ENCODE measurements around the gene IFITM5.
A peak's percentile ranks its signal among the peaks of the same experiment; 100 is the strongest.
"Not testable (repeated sequence)": the region's sequence is repeated elsewhere in the genome, so short reads cannot be mapped to it uniquely, and the experiment has no call there.

IFITM5 gene

DNA sequence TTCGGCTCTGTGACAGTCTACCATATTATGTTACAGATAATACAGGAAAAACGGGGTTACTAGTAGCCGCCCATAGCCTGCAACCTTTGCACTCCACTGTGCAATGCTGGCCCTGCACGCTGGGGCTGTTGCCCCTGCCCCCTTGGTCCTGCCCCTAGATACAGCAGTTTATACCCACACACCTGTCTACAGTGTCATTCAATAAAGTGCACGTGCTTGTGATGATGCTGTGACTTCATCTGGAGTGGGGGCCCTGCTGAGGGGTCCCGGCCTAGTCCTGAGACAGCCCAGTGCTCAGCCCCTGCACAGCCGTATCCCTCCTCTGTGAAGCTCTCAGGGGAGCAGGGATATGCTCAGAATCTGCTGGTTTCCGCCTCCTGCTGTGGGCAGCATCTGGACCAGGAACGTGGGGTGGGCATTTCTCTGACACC, 15.7 kb upstream of the IFITM5 start:
- Histone ChIP-seq H3K36me3 (ENCODE audit: control insufficient read depth, low read depth, low read length) (no peaks in the 10 kb centered on the region), H3K4me1 (ENCODE audit: control insufficient read depth, low read depth, low read length) (peaks cover 42% of the 10 kb centered on the region), H3K27me3 (ENCODE audit: control insufficient read depth, insufficient read depth, low read length) (peaks cover 35% of the 10 kb centered on the region), H3K27ac (ENCODE audit: low read length) (no peak overlapping the region), H3K9me3 (ENCODE audit: control insufficient read depth, low read depth, low read length) (no peaks in the 10 kb centered on the region), H3K9ac (ENCODE audit: low read length) (peak overlapping the region; percentile 38), H3K4me3 (ENCODE audit: low read length) (peak overlapping the region; percentile 86)

DNA sequence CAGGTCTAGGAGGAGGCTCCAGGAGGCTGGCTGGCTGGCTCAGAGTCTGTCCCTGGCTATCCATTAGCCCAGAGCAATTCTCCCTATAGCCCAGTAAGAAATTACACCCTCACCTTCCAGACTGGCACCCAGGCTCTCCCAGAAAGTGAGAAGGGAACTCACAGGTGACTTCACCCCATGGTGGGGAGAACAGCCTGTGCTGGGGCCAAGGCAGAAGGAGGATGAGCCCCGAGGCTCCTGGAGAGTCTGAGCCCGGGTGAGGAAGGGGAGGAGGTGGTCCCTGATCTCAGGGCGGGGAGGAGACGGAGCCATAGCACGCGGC, 15.2 kb upstream of the IFITM5 start:
- peak overlapping the region; percentile 54 for H3K9ac ChIP-seq (ENCODE audit: low read length)
- peaks cover 46% of the 10 kb centered on the region for H3K4me1 ChIP-seq (ENCODE audit: control insufficient read depth, low read depth, low read length)
- peaks cover 35% of the 10 kb centered on the region for H3K27me3 ChIP-seq (ENCODE audit: control insufficient read depth, insufficient read depth, low read length)
- H3K9me3 ChIP-seq (ENCODE audit: control insufficient read depth, low read depth, low read length); H3K27ac ChIP-seq (ENCODE audit: low read length); H3K36me3 ChIP-seq (ENCODE audit: control insufficient read depth, low read depth, low read length): not testable (repeated sequence)
- H3K4me3 ChIP-seq (ENCODE audit: low read length) = peak overlapping the region; percentile 86

DNA sequence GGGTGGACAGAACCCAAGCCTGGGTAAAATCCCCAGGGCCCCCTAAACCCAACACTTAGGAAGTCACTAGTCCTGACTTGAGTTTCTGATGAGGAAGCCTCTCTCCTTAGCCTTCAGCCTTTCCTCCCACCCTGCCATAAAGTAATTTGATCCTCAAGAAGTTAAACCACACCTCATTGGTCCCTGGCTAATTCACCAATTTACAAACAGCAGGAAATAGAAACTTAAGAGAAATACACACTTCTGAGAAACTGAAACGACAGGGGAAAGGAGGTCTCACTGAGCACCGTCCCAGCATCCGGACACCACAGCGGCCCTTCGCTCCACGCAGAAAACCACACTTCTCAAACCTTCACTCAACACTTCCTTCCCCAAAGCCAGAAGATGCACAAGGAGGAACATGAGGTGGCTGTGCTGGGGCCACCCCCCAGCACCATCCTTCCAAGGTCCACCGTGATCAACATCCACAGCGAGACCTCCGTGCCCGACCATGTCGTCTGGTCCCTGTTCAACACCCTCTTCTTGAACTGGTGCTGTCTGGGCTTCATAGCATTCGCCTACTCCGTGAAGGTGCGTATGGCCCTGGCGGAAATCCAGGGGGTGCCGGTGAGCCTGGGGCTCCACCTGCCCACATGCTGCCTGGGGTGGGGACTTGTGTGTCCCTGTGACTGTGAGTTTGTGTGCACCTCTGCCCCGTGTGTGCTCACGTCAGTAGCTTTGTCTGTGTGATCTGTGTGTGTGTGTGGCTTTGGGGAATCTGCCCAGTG, 14.6 kb upstream of the IFITM5 start, which contains the start of gene IFITM1:
Gene IFITM1, plus strand, starts transcription at position 254 of the 767 bp plus-strand sequence. Its CDS starts 131 bp downstream, at position 385.
- no peaks in the 10 kb centered on the region for H3K36me3 ChIP-seq (ENCODE audit: control insufficient read depth, low read depth, low read length)
- peaks cover 35% of the 10 kb centered on the region for H3K27me3 ChIP-seq (ENCODE audit: control insufficient read depth, insufficient read depth, low read length)
- no peaks in the 10 kb centered on the region for H3K9me3 ChIP-seq (ENCODE audit: control insufficient read depth, low read depth, low read length)
- peak within 1 kb of the TSS; percentile 86 for H3K4me3 ChIP-seq (ENCODE audit: low read length)
- H3K4me1 ChIP-seq (ENCODE audit: control insufficient read depth, low read depth, low read length) = peaks cover 50% of the 10 kb centered on the region
- peak within 1 kb of the TSS; percentile 32 for H3K27ac ChIP-seq (ENCODE audit: low read length)
- peak within 1 kb of the TSS; percentile 54 for H3K9ac ChIP-seq (ENCODE audit: low read length)

GRCh38 chr11:313304-313786, 14.0 kb upstream of the IFITM5 start:
- H3K27me3 ChIP-seq (ENCODE audit: control insufficient read depth, insufficient read depth, low read length) = peaks cover 35% of the 10 kb centered on the region
- no peaks in the 10 kb centered on the region for H3K9me3 ChIP-seq (ENCODE audit: control insufficient read depth, low read depth, low read length)
- H3K36me3 ChIP-seq (ENCODE audit: control insufficient read depth, low read depth, low read length) = no peaks in the 10 kb centered on the region
- peak overlapping the region; percentile 86 for H3K4me3 ChIP-seq (ENCODE audit: low read length)
- H3K9ac ChIP-seq (ENCODE audit: low read length) = peak overlapping the region; percentile 54
- peak overlapping the region; percentile 15 for H3K27ac ChIP-seq (ENCODE audit: low read length)
- H3K4me1 ChIP-seq (ENCODE audit: control insufficient read depth, low read depth, low read length) = peaks cover 50% of the 10 kb centered on the region

DNA sequence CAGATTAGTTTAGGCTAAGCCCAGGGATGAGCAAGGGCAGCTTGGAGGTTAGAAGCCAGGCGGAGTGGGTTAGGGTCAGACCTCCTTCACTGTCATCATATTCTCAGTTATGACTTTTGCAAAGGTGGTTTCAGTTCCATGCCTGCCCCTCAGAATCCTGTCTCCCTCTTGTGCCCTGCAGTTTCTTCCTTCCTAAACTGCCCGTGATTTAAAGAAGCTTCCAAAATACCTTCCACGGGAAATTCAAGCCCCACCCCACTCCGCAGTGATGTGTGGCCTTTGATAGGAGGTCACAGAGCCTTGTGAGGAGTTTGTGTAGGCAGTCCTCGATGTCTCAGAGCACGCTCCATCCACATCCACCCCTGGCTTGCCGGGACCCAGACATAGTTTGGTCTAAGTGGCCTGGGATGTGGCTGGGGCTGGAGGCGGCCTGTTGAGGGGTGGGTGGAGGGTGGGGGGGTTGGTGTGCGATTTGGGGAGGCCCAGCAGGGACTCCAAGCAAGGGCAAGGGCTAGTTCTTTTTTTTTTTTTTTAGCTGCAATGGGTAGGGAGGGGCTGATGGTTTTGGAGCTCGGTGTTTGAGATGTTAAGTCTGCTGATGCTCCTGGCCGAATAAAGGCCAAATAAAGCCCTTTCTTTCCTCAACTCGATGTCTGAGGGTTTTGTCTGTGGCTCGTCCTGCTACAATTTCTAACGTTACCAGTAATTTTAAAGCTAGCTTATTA, 12.9 kb upstream of the IFITM5 start:
- no peak overlapping the region for H3K9ac ChIP-seq (ENCODE audit: low read length)
- no peak overlapping the region for H3K4me3 ChIP-seq (ENCODE audit: low read length)
- peaks cover 45% of the 10 kb centered on the region for H3K4me1 ChIP-seq (ENCODE audit: control insufficient read depth, low read depth, low read length)
- H3K27me3 ChIP-seq (ENCODE audit: control insufficient read depth, insufficient read depth, low read length) = peaks cover 30% of the 10 kb centered on the region
- H3K36me3 ChIP-seq (ENCODE audit: control insufficient read depth, low read depth, low read length) = no peaks in the 10 kb centered on the region
- H3K27ac ChIP-seq (ENCODE audit: low read length) = no peak overlapping the region
- no peaks in the 10 kb centered on the region for H3K9me3 ChIP-seq (ENCODE audit: control insufficient read depth, low read depth, low read length)

DNA sequence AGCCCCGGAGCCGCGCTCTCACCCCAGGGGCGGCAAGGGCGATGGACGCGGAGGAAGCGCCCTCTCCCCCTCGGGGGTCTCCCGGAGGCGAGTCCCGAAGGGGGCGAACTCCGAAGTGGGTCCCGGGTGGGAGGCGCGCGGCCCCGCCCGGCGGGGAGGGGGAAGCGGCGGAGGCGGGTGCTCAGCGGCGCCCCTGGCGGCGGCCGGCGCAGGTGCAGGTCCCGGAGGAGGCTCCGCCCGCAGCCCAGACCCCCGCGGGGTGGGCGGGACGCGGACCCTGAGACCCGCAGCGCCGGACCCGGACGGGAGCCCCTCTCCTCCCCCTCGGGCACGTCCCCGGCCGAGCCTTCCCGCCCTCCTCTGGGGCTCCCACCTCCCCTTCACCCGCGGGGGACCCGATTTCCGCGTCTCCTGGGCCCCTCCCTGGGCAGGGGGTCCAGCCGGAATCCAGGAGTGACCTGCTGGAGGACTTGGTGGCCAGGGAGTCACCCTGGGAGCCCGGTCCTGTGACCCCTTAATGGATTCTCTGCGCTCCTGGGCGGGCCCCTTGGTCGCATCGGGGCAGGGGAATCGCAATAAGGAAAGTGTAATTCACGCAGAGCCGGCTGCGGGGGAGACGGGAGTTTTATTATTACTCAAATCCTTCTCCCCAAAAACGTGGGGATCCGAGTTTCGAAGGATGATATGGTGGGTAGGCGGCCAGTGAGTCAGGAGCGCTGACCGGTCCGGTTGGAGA, 11.9 kb upstream of the IFITM5 start:
- Histone ChIP-seq H3K27me3 (ENCODE audit: control insufficient read depth, insufficient read depth, low read length) (peaks cover 20% of the 10 kb centered on the region), H3K4me1 (ENCODE audit: control insufficient read depth, low read depth, low read length) (peaks cover 44% of the 10 kb centered on the region)
- not testable (repeated sequence) for H3K27ac ChIP-seq (ENCODE audit: low read length); H3K36me3 ChIP-seq (ENCODE audit: control insufficient read depth, low read depth, low read length); H3K9ac ChIP-seq (ENCODE audit: low read length); H3K9me3 ChIP-seq (ENCODE audit: control insufficient read depth, low read depth, low read length); H3K4me3 ChIP-seq (ENCODE audit: low read length)

GRCh38 chr11:309979-310572, 10.8 kb upstream of the IFITM5 start:
- peak overlapping the region; percentile 70 for H3K4me3 ChIP-seq (ENCODE audit: low read length)
- H3K4me1 ChIP-seq (ENCODE audit: control insufficient read depth, low read depth, low read length) = peaks cover 51% of the 10 kb centered on the region
- not testable (repeated sequence) for H3K9me3 ChIP-seq (ENCODE audit: control insufficient read depth, low read depth, low read length); H3K9ac ChIP-seq (ENCODE audit: low read length); H3K27me3 ChIP-seq (ENCODE audit: control insufficient read depth, insufficient read depth, low read length); H3K27ac ChIP-seq (ENCODE audit: low read length); H3K36me3 ChIP-seq (ENCODE audit: control insufficient read depth, low read depth, low read length)

GRCh38 chr11:308740-309665, 9.7 kb upstream of the IFITM5 start:
- not testable (repeated sequence) for H3K9ac ChIP-seq (ENCODE audit: low read length); H3K9me3 ChIP-seq (ENCODE audit: control insufficient read depth, low read depth, low read length); H3K27ac ChIP-seq (ENCODE audit: low read length); H3K36me3 ChIP-seq (ENCODE audit: control insufficient read depth, low read depth, low read length); H3K27me3 ChIP-seq (ENCODE audit: control insufficient read depth, insufficient read depth, low read length)
- Histone ChIP-seq H3K4me1 (ENCODE audit: control insufficient read depth, low read depth, low read length) (peaks cover 47% of the 10 kb centered on the region), H3K4me3 (ENCODE audit: low read length) (peak overlapping the region; percentile 70)

GRCh38 chr11:307766-308708, 8.7 kb upstream of the IFITM5 start, which contains the start of gene IFITM2:
TSS of gene IFITM2 (plus strand) at chr11:307816. CDS start at chr11:308193, 377 bp downstream.
- not testable (repeated sequence) for H3K9me3 ChIP-seq (ENCODE audit: control insufficient read depth, low read depth, low read length); H3K36me3 ChIP-seq (ENCODE audit: control insufficient read depth, low read depth, low read length); H3K27ac ChIP-seq (ENCODE audit: low read length); H3K27me3 ChIP-seq (ENCODE audit: control insufficient read depth, insufficient read depth, low read length)
- Histone ChIP-seq H3K4me3 (ENCODE audit: low read length) (peak within 1 kb of the TSS; percentile 70), H3K9ac (ENCODE audit: low read length) (peak within 1 kb of the TSS; percentile 37), H3K4me1 (ENCODE audit: control insufficient read depth, low read depth, low read length) (peaks cover 38% of the 10 kb centered on the region)
